ENCODE results near the gene VPS37D. TPM values are rescaled to one million over a fixed set of nuclear protein-coding genes. Genes with fewer than 3 reads are reported as not detected.
"Not testable (repeated sequence)": the region's sequence is repeated elsewhere in the genome, so short reads cannot be mapped to it uniquely, and the experiment has no call there.

VPS37D gene
- total RNA-seq, 1 experiment from 2014 or later = 0.85 TPM

DNA sequence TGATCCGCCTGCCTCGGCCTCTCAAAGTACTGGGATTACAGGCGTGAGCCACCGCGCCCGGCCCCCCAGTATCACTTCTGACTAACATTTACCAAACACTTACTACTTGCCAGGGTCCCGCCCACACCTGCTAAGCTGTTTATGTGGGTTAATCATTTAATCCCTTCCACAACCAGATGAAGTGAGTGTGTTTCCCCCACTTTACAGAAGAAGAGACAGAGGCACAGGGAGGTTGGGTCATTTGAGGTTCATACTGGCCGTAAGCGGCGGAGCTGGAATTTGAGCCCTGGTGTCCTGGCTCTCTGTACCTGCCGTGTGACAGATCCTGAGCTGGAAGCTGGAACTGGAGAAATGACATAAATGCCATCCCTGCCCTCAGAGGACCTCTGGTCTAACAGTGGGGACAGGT, 15.1 kb upstream of the VPS37D start:
- Histone ChIP-seq H3K4ac (ENCODE audit: low read depth, low read length) (no peak overlapping the region), H3K23ac (ENCODE audit: insufficient read length, low read depth, low read length) (no peak overlapping the region), H3T11ph (ENCODE audit: low read length) (no peak overlapping the region), H3K9me3 (ENCODE audit: control insufficient read depth, low read depth, low read length) (no peaks in the 10 kb centered on the region), H4K8ac (replicated peaks; ENCODE audit: insufficient read length, low read depth, low read length) (no peak overlapping the region), H2AFZ (ENCODE audit: low read length) (no peak overlapping the region), H3K4me2 (ENCODE audit: insufficient read depth, insufficient read length, low read length) (no peak overlapping the region), H3K14ac (ENCODE audit: insufficient read depth, low read length) (no peak overlapping the region), H3K27ac (ENCODE audit: insufficient read length, low read depth, low read length) (no peak overlapping the region), H3K18ac (ENCODE audit: insufficient read length, low read depth, low read length) (no peak overlapping the region), H2BK12ac (ENCODE audit: insufficient read length, low read depth, low read length) (no peak overlapping the region), H4K5ac (ENCODE audit: insufficient read length, low read depth, low read length) (no peak overlapping the region), H2BK15ac (ENCODE audit: low read depth, low read length) (no peak overlapping the region), H2BK5ac (ENCODE audit: insufficient read length, low read length) (no peak overlapping the region), H3K4me1 (ENCODE audit: insufficient read depth, low read length) (no peaks in the 10 kb centered on the region), H2BK120ac (ENCODE audit: low read depth, low read length, poor library complexity, severe bottlenecking) (no peak overlapping the region), H3K79me2 (ENCODE audit: insufficient read depth, low read length) (no peaks in the 10 kb centered on the region), H3K27me3 (ENCODE audit: insufficient read depth, low read length) (peaks cover 4% of the 10 kb centered on the region; the same call in 1 of the 2 replicates), H3K79me1 (ENCODE audit: insufficient read depth, low read depth, low read length, poor library complexity, severe bottlenecking) (no peaks in the 10 kb centered on the region), H3K56ac (ENCODE audit: insufficient read length, low read depth, low read length) (no peak overlapping the region), H2BK20ac (ENCODE audit: low read depth, low read length, poor library complexity, severe bottlenecking) (no peak overlapping the region), H3K9ac (ENCODE audit: extremely low read depth, insufficient read length, low read length) (no peak overlapping the region), H4K91ac (ENCODE audit: insufficient read length, low read depth, low read length) (no peak overlapping the region), H2AK5ac (ENCODE audit: insufficient read length, low read length) (no peak overlapping the region), H3K23me2 (ENCODE audit: insufficient read length, low read depth, low read length, poor library complexity, severe bottlenecking) (peaks cover 8% of the 10 kb centered on the region), H4K20me1 (ENCODE audit: control insufficient read depth, insufficient read depth, insufficient read length) (no peaks in the 10 kb centered on the region)
- peaks cover 5 to 6% of the 10 kb centered on the region in 2 experiments; a peak in 4 of 5 replicates for H3K9me3 Mint-ChIP-seq
- peaks cover 4 to 19% of the 10 kb centered on the region in 2 experiments; a peak in 3 of 4 replicates for H3K4me1 Mint-ChIP-seq
- H3K27ac Mint-ChIP-seq = no peak overlapping the region
- peaks cover 57% of the 10 kb centered on the region for H3K27me3 Mint-ChIP-seq (ENCODE audit: low read depth)
- no CpG with 5 or more reads among the region's 11 CpGs for WGBS (ENCODE audit: extremely low coverage, insufficient read length, low lambda C conversion rate)
- no peak overlapping the region for H3K4me3 Mint-ChIP-seq
- H3K36me3 Mint-ChIP-seq (ENCODE audit: insufficient read depth in 1 of 3, low read depth in 3 of 3) = peaks cover 0 to 3% (median 0%) of the 10 kb centered on the region in 3 experiments; a peak in 2 of 7 replicates
- TF ChIP-seq, protein P1, sequence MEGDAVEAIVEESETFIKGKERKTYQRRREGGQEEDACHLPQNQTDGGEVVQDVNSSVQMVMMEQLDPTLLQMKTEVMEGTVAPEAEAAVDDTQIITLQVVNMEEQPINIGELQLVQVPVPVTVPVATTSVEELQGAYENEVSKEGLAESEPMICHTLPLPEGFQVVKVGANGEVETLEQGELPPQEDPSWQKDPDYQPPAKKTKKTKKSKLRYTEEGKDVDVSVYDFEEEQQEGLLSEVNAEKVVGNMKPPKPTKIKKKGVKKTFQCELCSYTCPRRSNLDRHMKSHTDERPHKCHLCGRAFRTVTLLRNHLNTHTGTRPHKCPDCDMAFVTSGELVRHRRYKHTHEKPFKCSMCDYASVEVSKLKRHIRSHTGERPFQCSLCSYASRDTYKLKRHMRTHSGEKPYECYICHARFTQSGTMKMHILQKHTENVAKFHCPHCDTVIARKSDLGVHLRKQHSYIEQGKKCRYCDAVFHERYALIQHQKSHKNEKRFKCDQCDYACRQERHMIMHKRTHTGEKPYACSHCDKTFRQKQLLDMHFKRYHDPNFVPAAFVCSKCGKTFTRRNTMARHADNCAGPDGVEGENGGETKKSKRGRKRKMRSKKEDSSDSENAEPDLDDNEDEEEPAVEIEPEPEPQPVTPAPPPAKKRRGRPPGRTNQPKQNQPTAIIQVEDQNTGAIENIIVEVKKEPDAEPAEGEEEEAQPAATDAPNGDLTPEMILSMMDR (conservative IDR thresholded peaks at IDR 0.05) = no peak
- no peak for DNase-seq

DNA sequence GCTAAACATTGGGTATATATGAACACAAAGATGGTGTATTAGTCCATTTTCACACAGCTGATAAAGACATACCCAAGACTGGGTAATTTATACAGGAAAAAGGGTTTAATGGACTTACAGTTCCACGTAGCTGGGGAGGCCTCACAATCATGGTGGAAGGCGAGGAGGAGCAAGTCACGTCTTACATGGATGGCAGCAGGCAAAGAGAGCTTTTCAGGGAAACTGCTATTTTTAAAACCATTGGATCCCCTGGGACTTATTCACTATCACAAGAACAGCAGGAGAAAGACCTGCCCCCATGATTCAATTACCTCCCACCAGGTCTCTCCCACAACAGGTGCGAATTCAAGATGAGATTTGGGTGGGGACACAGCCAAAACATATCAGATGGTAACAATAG, 12.3 kb upstream of the VPS37D start:
- not testable (repeated sequence) for H4K8ac ChIP-seq (replicated peaks; ENCODE audit: insufficient read length, low read depth, low read length); H3K27ac Mint-ChIP-seq; H3K27me3 ChIP-seq (ENCODE audit: insufficient read depth, low read length); H4K20me1 ChIP-seq (ENCODE audit: control insufficient read depth, insufficient read depth, insufficient read length); H3K27ac ChIP-seq (ENCODE audit: insufficient read length, low read depth, low read length); H2BK120ac ChIP-seq (ENCODE audit: low read depth, low read length, poor library complexity, severe bottlenecking); H4K5ac ChIP-seq (ENCODE audit: insufficient read length, low read depth, low read length); H2AFZ ChIP-seq (ENCODE audit: low read length); H3K18ac ChIP-seq (ENCODE audit: insufficient read length, low read depth, low read length); H4K91ac ChIP-seq (ENCODE audit: insufficient read length, low read depth, low read length); H3K36me3 Mint-ChIP-seq (ENCODE audit: insufficient read depth in 1 of 3, low read depth in 3 of 3); H3K9ac ChIP-seq (ENCODE audit: extremely low read depth, insufficient read length, low read length); H2BK12ac ChIP-seq (ENCODE audit: insufficient read length, low read depth, low read length); H3K4me3 Mint-ChIP-seq; H3K9me3 Mint-ChIP-seq; H3K4me1 Mint-ChIP-seq; H3K4me2 ChIP-seq (ENCODE audit: insufficient read depth, insufficient read length, low read length); H2BK15ac ChIP-seq (ENCODE audit: low read depth, low read length); H3T11ph ChIP-seq (ENCODE audit: low read length); H3K14ac ChIP-seq (ENCODE audit: insufficient read depth, low read length); H3K4me1 ChIP-seq (ENCODE audit: insufficient read depth, low read length); H3K4ac ChIP-seq (ENCODE audit: low read depth, low read length); H3K79me1 ChIP-seq (ENCODE audit: insufficient read depth, low read depth, low read length, poor library complexity, severe bottlenecking); H3K56ac ChIP-seq (ENCODE audit: insufficient read length, low read depth, low read length); H3K23ac ChIP-seq (ENCODE audit: insufficient read length, low read depth, low read length); H3K9me3 ChIP-seq (ENCODE audit: control insufficient read depth, low read depth, low read length); H2AK5ac ChIP-seq (ENCODE audit: insufficient read length, low read length); DNase-seq; H3K23me2 ChIP-seq (ENCODE audit: insufficient read length, low read depth, low read length, poor library complexity, severe bottlenecking); H2BK20ac ChIP-seq (ENCODE audit: low read depth, low read length, poor library complexity, severe bottlenecking); H2BK5ac ChIP-seq (ENCODE audit: insufficient read length, low read length); H3K79me2 ChIP-seq (ENCODE audit: insufficient read depth, low read length)
- H3K27me3 Mint-ChIP-seq (ENCODE audit: low read depth) = peaks cover 46% of the 10 kb centered on the region
- no CpG with 5 or more reads among the region's 4 CpGs for WGBS (ENCODE audit: extremely low coverage, insufficient read length, low lambda C conversion rate)

Measured in H9 (cell line).